MCF 10A (cell line): ENCODE measurements around the gene PPFIA2. TPM values are rescaled to one million over a fixed set of nuclear protein-coding genes. Genes with fewer than 3 reads are reported as not detected.

Source experiments
- BruUV-seq: library from RNA; stranded (reverse); fragments of 400-500 nt; replicated peaks from 2 replicates; lab custom pipeline; 2021; lab: Mats Ljungman, UMichigan
- CTCF ChIA-PET: fragments of 300-600 bp; sonication (Branson Sonifier 250); formaldehyde crosslinking; extraction: SDS; loops from one replicate; lab custom pipeline; 2021; ENCODE audit warnings: antibody characterized with exemption, inconsistent platforms; lab: Yijun Ruan, JAX
- POLR2A ChIA-PET: fragments of 300-600, 350-650 bp; sonication (Branson Sonifier 250); formaldehyde crosslinking; extraction: SDS; loops from one replicate; lab custom pipeline; 2020; ENCODE audit warnings: antibody characterized with exemption, inconsistent platforms; lab: Yijun Ruan, JAX
- DNase-seq: peaks from one replicate; pipeline ENCODE4 v3.0.0-alpha.2; 2018; ENCODE audit not compliant: unreplicated experiment
- H3K27ac Mint-ChIP-seq: one replicate; pipeline ENCODE4 v1.8.0; 2022; ENCODE audit warnings: mild to moderate bottlenecking, low read depth, mixed read lengths; ENCODE audit not compliant: unreplicated experiment
- H3K27me3 Mint-ChIP-seq: one replicate; pipeline ENCODE4 v1.8.0; 2022; ENCODE audit warnings: mixed read lengths; ENCODE audit not compliant: insufficient read depth, unreplicated experiment
- H3K36me3 Mint-ChIP-seq: one replicate; pipeline ENCODE4 v1.8.0; 2022; ENCODE audit warnings: mild to moderate bottlenecking, moderate library complexity, mixed read lengths; ENCODE audit not compliant: insufficient read depth, unreplicated experiment
- H3K4me1 Mint-ChIP-seq: one replicate; pipeline ENCODE4 v1.8.0; 2022; ENCODE audit warnings: mixed read lengths; ENCODE audit not compliant: insufficient read depth, unreplicated experiment
- H3K4me3 Mint-ChIP-seq: one replicate; pipeline ENCODE4 v1.8.0; 2022; ENCODE audit warnings: mild to moderate bottlenecking, moderate library complexity, mixed read lengths; ENCODE audit not compliant: unreplicated experiment
- H3K9me3 Mint-ChIP-seq: one replicate; pipeline ENCODE4 v1.8.0; 2022; ENCODE audit warnings: mixed read lengths; ENCODE audit not compliant: unreplicated experiment
- intact Hi-C: fragments of 100-400 bp; cut with micrococcal nuclease; formaldehyde crosslinking; loops from 2 replicates; pipeline ENCODE4 v1.14.1; 2022
- total RNA-seq: library from RNA; stranded (reverse); gene quantifications from 2 replicates; pipeline ENCODE4 v1.2.3, GENCODE V29; 2022
- TF ChIP-seq, protein P1 (sequence below): fragments of 200-600 bp; IDR thresholded peaks from one replicate; pipeline ENCODE4 v1.8.0; 2022; ENCODE audit warnings: antibody characterized with exemption, mild to moderate bottlenecking; ENCODE audit not compliant: unreplicated experiment

PPFIA2 gene
- total RNA-seq, 1 experiment from 2014 or later = 2.2 TPM

DNA sequence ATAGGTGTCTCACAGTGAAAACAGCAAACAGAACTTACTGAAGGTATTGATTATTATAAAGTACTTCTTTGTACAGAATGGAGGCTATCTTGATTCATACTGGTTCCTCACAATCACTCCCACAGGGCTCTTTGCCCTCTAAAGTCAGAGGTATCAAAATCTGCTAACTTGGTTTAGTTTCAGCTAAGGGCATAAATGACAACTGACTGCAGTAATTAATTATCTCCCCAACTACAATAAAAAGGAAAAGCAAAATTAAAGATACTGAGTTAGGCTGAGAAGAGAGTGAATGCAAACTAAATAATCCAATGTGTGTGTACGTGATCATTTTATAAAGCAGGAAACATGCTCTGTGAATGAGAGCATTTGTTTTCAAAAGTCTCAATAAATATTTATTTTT lies 342.6 kb downstream of the PPFIA2 start:
- CTCF ChIA-PET = no interaction called here
- Mint-ChIP-seq H3K36me3 (no peaks in the 10 kb centered on the region), H3K4me3 (no peak overlapping the region), H3K4me1 (no peaks in the 10 kb centered on the region), H3K27me3 (peaks cover 32% of the 10 kb centered on the region), H3K9me3 (peaks cover 6% of the 10 kb centered on the region), H3K27ac (no peak overlapping the region)
- no peak for DNase-seq
- POLR2A ChIA-PET = no interaction called here
- no TSS peak for BruUV-seq
- intact Hi-C loops = no loop called here
- TF ChIP-seq, protein P1, sequence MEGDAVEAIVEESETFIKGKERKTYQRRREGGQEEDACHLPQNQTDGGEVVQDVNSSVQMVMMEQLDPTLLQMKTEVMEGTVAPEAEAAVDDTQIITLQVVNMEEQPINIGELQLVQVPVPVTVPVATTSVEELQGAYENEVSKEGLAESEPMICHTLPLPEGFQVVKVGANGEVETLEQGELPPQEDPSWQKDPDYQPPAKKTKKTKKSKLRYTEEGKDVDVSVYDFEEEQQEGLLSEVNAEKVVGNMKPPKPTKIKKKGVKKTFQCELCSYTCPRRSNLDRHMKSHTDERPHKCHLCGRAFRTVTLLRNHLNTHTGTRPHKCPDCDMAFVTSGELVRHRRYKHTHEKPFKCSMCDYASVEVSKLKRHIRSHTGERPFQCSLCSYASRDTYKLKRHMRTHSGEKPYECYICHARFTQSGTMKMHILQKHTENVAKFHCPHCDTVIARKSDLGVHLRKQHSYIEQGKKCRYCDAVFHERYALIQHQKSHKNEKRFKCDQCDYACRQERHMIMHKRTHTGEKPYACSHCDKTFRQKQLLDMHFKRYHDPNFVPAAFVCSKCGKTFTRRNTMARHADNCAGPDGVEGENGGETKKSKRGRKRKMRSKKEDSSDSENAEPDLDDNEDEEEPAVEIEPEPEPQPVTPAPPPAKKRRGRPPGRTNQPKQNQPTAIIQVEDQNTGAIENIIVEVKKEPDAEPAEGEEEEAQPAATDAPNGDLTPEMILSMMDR = no peak

DNA sequence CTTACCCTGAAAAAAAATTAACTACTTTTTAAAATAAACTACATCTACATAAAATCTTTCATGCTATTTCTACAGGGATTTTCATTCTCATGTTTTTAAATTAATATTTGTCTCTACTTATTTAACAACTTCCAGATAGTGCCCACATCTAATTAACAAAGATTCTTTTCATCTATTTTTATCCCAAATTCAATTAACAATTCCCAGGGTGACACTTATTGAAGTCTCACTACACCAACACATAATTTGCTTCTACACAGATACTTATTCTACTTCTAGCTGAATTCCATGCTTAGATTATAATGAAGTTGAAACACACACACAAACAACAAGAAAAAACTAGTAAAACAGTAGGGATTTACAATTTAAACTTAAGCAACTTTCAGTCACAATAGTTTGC lies 344.7 kb downstream of the PPFIA2 start:
- POLR2A ChIA-PET = no interaction called here
- TF ChIP-seq, protein P1 = no peak
- intact Hi-C loops = no loop called here
- H3K4me1 Mint-ChIP-seq = no peaks in the 10 kb centered on the region
- H3K9me3 Mint-ChIP-seq = no peaks in the 10 kb centered on the region
- no peak overlapping the region for H3K27ac Mint-ChIP-seq
- CTCF ChIA-PET = no interaction called here
- no peak overlapping the region for H3K4me3 Mint-ChIP-seq
- H3K36me3 Mint-ChIP-seq = no peaks in the 10 kb centered on the region
- DNase-seq = no peak
- no TSS peak for BruUV-seq
- H3K27me3 Mint-ChIP-seq = peaks cover 32% of the 10 kb centered on the region

DNA sequence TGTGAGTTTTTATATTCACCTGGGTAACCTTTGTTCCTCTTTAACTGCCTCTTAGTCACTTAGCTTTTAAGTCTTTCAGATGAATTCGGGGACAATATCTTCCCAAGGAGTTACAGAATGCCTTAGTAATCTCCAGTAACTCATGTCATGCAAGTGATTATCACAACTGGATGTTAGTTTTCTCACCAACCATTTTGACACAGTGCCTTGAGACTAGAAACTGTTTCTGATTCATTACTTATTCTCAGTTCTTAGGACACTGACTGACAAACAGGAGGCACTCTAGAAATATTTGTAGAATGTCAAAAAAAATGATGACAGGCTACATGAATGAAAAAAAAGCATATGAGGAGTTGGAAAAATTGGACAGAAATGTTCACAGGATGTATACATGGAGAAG lies 346.2 kb downstream of the PPFIA2 start:
- H3K4me1 Mint-ChIP-seq = no peaks in the 10 kb centered on the region
- H3K27me3 Mint-ChIP-seq = peaks cover 32% of the 10 kb centered on the region
- H3K27ac Mint-ChIP-seq = no peak overlapping the region
- POLR2A ChIA-PET = no interaction called here
- BruUV-seq = no TSS peak
- TF ChIP-seq, protein P1 = no peak
- no peaks in the 10 kb centered on the region for H3K9me3 Mint-ChIP-seq
- no peak overlapping the region for H3K4me3 Mint-ChIP-seq
- DNase-seq = no peak
- CTCF ChIA-PET = no interaction called here
- intact Hi-C loops = no loop called here
- no peaks in the 10 kb centered on the region for H3K36me3 Mint-ChIP-seq

DNA sequence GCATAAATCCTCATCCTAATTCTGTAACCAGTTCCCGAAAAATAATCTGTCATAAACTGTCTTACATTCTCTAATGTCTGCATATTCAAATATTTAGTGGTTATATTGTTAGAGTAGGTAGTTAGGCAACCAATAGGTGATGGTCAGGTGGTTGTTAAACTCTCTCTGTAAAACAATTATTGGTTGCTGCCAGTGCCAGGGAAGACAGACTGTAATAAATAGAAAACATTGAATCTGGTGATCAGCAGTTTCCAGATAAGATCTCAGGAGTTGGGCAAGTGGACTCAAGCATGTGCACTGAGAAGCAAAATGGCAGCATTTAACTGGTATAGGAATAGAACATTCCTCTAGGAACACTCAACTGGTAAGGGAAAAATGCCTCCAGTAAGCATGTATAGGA lies 355.8 kb downstream of the PPFIA2 start:
- intact Hi-C loops = no loop called here
- H3K4me3 Mint-ChIP-seq = no peak overlapping the region

More for the DNA sequence above, 355.8 kb downstream of the PPFIA2 start:
- Mint-ChIP-seq H3K27me3 (peaks cover 11% of the 10 kb centered on the region), H3K4me1 (no peaks in the 10 kb centered on the region), H3K36me3 (no peaks in the 10 kb centered on the region), H3K9me3 (no peaks in the 10 kb centered on the region), H3K27ac (no peak overlapping the region)
- ChIA-PET POLR2A (no interaction called here), CTCF (no interaction called here)
- TF ChIP-seq, protein P1 = no peak
- no peak for DNase-seq
- no TSS peak for BruUV-seq
